Measurements from ENCODE around the gene SYNGR1. TPM values are rescaled to one million over a fixed set of nuclear protein-coding genes. Genes with fewer than 3 reads are reported as not detected.

The SYNGR1 gene
- total RNA-seq, 1 donor from 2014 or later = 49.5 TPM

DNA sequence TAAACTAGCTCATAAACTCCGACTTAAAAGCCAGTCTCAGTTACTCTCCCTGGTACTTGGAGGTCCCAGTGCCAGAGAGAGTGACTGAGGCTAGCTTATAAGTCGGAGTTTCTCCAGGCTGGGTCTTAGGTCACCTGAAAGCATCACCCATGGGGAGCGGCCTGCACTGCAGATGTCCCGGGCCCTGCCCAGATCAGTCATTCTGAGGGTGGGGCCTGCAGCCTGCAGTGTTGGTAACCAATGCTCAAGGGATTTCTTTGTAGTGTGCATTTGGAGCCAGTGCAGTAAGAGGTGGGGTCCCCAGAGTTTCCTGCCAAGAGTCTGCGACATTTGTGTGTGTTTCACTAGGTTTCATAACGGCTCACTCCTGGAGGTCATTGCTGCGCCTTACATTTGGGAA, 64.6 kb downstream of the SYNGR1 start:
- no peak overlapping the region for H3K27ac Mint-ChIP-seq (ENCODE audit: unreplicated experiment)
- DNase-seq = no peak
- no peak for TF ChIP-seq CTCF (IDR thresholded peaks at IDR 0.05; ENCODE audit: partially characterized antibody, unreplicated experiment)
- peaks cover 10% of the 10 kb centered on the region for H3K27me3 Mint-ChIP-seq (ENCODE audit: unreplicated experiment)
- H3K4me3 Mint-ChIP-seq (ENCODE audit: unreplicated experiment) = no peak overlapping the region
- no peaks in the 10 kb centered on the region for H3K36me3 Mint-ChIP-seq (ENCODE audit: unreplicated experiment)
- peaks cover 15% of the 10 kb centered on the region for H3K4me1 Mint-ChIP-seq (ENCODE audit: low read depth, unreplicated experiment)
- H3K9me3 Mint-ChIP-seq (ENCODE audit: unreplicated experiment) = no peaks in the 10 kb centered on the region

DNA sequence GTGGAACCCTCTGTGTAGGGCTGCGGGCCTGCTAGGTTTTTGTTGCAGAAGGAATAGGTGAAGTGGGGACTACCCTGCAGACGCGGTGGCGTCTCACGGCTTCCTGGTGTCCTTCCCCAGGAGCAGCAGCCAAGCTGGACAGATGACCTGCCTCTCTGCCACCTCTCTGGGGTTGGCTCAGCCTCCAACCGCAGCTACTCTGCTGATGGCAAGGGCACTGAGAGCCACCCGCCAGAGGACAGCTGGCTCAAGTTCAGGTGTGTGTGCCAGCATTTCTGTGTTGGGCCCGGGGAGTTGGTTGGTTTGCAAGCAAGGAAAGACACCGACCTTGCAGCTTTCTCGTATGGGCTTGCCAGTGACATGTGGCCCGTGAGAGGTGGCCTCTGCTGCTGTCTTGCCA, 65.1 kb downstream of the SYNGR1 start:
- TF ChIP-seq CTCF (IDR thresholded peaks at IDR 0.05; ENCODE audit: partially characterized antibody, unreplicated experiment) = no peak
- Mint-ChIP-seq H3K4me1 (ENCODE audit: low read depth, unreplicated experiment) (peaks cover 11% of the 10 kb centered on the region), H3K9me3 (ENCODE audit: unreplicated experiment) (no peaks in the 10 kb centered on the region), H3K27me3 (ENCODE audit: unreplicated experiment) (peaks cover 10% of the 10 kb centered on the region), H3K36me3 (ENCODE audit: unreplicated experiment) (no peaks in the 10 kb centered on the region), H3K27ac (ENCODE audit: unreplicated experiment) (no peak overlapping the region), H3K4me3 (ENCODE audit: unreplicated experiment) (no peak overlapping the region)
- DNase-seq = no peak

- Mint-ChIP-seq H3K27me3 (ENCODE audit: unreplicated experiment) (peaks cover 10% of the 10 kb centered on the region), H3K27ac (ENCODE audit: unreplicated experiment) (no peak overlapping the region), H3K9me3 (ENCODE audit: unreplicated experiment) (peaks cover 1% of the 10 kb centered on the region), H3K4me1 (ENCODE audit: low read depth, unreplicated experiment) (peaks cover 11% of the 10 kb centered on the region), H3K4me3 (ENCODE audit: unreplicated experiment) (no peak overlapping the region), H3K36me3 (ENCODE audit: unreplicated experiment) (no peaks in the 10 kb centered on the region)
- DNase-seq = no peak
- no peak for TF ChIP-seq CTCF (IDR thresholded peaks at IDR 0.05; ENCODE audit: partially characterized antibody, unreplicated experiment)
Measured at GRCh38 chr22:39415506-39415905, 65.7 kb downstream of the SYNGR1 start.

- H3K4me1 Mint-ChIP-seq (ENCODE audit: low read depth, unreplicated experiment) = peaks cover 11% of the 10 kb centered on the region
- H3K36me3 Mint-ChIP-seq (ENCODE audit: unreplicated experiment) = no peaks in the 10 kb centered on the region
- H3K27ac Mint-ChIP-seq (ENCODE audit: unreplicated experiment) = no peak overlapping the region
- no peak for TF ChIP-seq CTCF (IDR thresholded peaks at IDR 0.05; ENCODE audit: partially characterized antibody, unreplicated experiment)
- peaks cover 3% of the 10 kb centered on the region for H3K9me3 Mint-ChIP-seq (ENCODE audit: unreplicated experiment)
- DNase-seq = no peak
- H3K4me3 Mint-ChIP-seq (ENCODE audit: unreplicated experiment) = no peak overlapping the region
- H3K27me3 Mint-ChIP-seq (ENCODE audit: unreplicated experiment) = peaks cover 10% of the 10 kb centered on the region
Measured at GRCh38 chr22:39416319-39416718, 66.5 kb downstream of the SYNGR1 start.

- H3K27me3 Mint-ChIP-seq (ENCODE audit: unreplicated experiment) = peaks cover 8% of the 10 kb centered on the region
- DNase-seq = no peak
- H3K36me3 Mint-ChIP-seq (ENCODE audit: unreplicated experiment) = no peaks in the 10 kb centered on the region
- peaks cover 3% of the 10 kb centered on the region for H3K9me3 Mint-ChIP-seq (ENCODE audit: unreplicated experiment)
- H3K4me1 Mint-ChIP-seq (ENCODE audit: low read depth, unreplicated experiment) = peaks cover 11% of the 10 kb centered on the region
- no peak for TF ChIP-seq CTCF (IDR thresholded peaks at IDR 0.05; ENCODE audit: partially characterized antibody, unreplicated experiment)
- H3K4me3 Mint-ChIP-seq (ENCODE audit: unreplicated experiment) = no peak overlapping the region
- H3K27ac Mint-ChIP-seq (ENCODE audit: unreplicated experiment) = no peak overlapping the region
Measured at GRCh38 chr22:39417641-39418040, 67.8 kb downstream of the SYNGR1 start.
